Measurements from ENCODE around the gene PACS2. TPM values are rescaled to one million over a fixed set of nuclear protein-coding genes. Genes with fewer than 3 reads are reported as not detected.

Gene PACS2
- total RNA-seq, 1 donor from 2014 or later: 263 TPM

DNA sequence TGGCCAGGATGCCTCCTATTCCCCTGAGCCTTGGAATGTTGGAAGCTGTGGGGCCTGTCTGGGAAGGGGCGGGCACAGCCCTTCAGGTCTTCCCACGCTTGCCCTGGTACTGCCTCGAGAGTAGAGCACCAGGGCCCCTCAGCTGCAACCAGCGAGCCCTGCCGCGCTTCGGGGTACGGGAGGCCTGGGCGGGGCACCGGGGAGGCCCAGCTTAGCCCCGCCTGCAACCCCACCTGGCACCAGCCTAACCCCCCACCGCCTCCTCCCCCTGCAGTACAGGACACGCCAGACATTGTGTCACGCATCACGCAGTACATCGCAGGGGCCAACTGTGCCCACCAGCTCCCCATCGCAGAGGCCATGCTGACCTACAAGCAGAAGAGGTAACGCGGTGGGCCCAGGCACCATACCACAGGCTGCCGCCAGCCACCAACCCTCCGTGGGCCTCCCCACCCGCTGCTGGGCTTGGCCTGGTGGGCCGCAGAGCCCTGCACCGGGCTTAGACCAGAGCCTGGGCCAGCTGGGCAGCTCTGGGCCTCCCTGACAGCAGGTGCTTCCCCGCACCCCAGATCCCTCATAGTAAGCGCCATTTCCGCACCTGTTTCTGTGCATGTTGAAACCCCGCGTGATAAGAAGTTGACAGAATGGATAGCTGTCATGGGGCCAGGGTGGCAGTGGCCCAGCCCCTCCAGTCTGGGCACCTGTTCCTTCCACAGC, 70.2 kb downstream of the PACS2 start:
- no peak for DNase-seq
- H3K4me3 Mint-ChIP-seq (ENCODE audit: unreplicated experiment): no peak overlapping the region
- H3K27me3 Mint-ChIP-seq (ENCODE audit: unreplicated experiment): peaks cover 6% of the 10 kb centered on the region
- H3K4me1 Mint-ChIP-seq (ENCODE audit: low read depth, unreplicated experiment): peaks cover 10% of the 10 kb centered on the region
- no peaks in the 10 kb centered on the region for H3K36me3 Mint-ChIP-seq (ENCODE audit: unreplicated experiment)
- H3K27ac Mint-ChIP-seq (ENCODE audit: unreplicated experiment): no peak overlapping the region
- H3K9me3 Mint-ChIP-seq (ENCODE audit: unreplicated experiment): peaks cover 5% of the 10 kb centered on the region
- TF ChIP-seq, protein P1, sequence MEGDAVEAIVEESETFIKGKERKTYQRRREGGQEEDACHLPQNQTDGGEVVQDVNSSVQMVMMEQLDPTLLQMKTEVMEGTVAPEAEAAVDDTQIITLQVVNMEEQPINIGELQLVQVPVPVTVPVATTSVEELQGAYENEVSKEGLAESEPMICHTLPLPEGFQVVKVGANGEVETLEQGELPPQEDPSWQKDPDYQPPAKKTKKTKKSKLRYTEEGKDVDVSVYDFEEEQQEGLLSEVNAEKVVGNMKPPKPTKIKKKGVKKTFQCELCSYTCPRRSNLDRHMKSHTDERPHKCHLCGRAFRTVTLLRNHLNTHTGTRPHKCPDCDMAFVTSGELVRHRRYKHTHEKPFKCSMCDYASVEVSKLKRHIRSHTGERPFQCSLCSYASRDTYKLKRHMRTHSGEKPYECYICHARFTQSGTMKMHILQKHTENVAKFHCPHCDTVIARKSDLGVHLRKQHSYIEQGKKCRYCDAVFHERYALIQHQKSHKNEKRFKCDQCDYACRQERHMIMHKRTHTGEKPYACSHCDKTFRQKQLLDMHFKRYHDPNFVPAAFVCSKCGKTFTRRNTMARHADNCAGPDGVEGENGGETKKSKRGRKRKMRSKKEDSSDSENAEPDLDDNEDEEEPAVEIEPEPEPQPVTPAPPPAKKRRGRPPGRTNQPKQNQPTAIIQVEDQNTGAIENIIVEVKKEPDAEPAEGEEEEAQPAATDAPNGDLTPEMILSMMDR (IDR thresholded peaks at IDR 0.05; ENCODE audit: partially characterized antibody, unreplicated experiment): no peak

DNA sequence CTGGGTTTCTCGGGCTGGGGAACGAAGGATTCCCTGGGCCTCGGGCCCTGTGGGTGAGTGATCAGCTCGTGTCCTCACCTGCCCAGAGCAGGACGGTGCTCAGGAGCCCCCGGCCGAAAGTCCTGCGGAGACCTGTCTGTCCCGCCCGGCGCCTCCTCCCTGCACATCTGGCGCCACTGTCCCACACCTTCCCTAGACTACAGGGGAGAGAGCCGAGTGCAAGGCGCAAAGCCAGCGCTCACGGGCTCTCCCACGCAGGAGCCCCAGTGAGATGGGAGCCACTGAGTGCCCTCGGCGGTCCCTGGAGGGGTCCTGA, 70.7 kb downstream of the PACS2 start:
- Mint-ChIP-seq H3K9me3 (ENCODE audit: unreplicated experiment) (peaks cover 5% of the 10 kb centered on the region), H3K36me3 (ENCODE audit: unreplicated experiment) (no peaks in the 10 kb centered on the region), H3K4me3 (ENCODE audit: unreplicated experiment) (no peak overlapping the region), H3K4me1 (ENCODE audit: low read depth, unreplicated experiment) (peaks cover 14% of the 10 kb centered on the region), H3K27ac (ENCODE audit: unreplicated experiment) (no peak overlapping the region), H3K27me3 (ENCODE audit: unreplicated experiment) (peaks cover 6% of the 10 kb centered on the region)
- TF ChIP-seq, protein P1 (IDR thresholded peaks at IDR 0.05; ENCODE audit: partially characterized antibody, unreplicated experiment): no peak
- DNase-seq: no peak

DNA sequence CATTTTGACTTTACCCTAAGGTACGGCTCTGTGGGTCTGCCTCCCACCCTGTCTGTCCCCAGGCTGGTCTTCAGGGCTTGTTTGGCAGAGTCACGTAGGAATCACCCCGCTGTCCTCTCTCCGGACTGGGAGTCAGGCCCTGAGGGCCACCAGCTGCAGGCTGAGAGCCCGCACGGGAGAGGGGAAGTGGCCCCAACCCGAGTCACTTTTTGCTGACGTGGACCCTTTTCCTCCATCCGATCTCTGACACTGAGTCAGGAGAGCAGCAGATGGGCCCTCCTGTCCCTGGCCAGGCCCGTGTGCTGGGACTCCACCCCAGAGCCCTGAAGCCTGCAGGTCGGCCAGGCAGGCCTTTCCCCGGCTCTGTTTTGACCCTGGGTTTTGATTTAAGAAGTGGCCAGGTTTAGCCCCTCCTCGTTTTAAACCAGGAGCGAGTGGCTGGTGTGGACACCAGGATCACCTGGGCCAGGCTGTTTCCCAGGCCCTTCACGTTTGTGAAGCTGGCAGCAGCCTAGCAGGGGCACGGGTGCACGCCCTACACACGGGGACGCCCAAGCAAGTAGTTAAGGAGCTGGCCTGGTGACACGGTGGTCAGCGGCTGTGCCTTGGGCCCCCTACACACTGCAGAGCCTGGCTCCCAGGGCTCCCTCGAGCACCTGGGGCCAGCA, 71.3 kb downstream of the PACS2 start:
- Mint-ChIP-seq H3K36me3 (ENCODE audit: unreplicated experiment) (no peaks in the 10 kb centered on the region), H3K27me3 (ENCODE audit: unreplicated experiment) (peaks cover 6% of the 10 kb centered on the region)
- TF ChIP-seq, protein P1 (IDR thresholded peaks at IDR 0.05; ENCODE audit: partially characterized antibody, unreplicated experiment): no peak

DNA sequence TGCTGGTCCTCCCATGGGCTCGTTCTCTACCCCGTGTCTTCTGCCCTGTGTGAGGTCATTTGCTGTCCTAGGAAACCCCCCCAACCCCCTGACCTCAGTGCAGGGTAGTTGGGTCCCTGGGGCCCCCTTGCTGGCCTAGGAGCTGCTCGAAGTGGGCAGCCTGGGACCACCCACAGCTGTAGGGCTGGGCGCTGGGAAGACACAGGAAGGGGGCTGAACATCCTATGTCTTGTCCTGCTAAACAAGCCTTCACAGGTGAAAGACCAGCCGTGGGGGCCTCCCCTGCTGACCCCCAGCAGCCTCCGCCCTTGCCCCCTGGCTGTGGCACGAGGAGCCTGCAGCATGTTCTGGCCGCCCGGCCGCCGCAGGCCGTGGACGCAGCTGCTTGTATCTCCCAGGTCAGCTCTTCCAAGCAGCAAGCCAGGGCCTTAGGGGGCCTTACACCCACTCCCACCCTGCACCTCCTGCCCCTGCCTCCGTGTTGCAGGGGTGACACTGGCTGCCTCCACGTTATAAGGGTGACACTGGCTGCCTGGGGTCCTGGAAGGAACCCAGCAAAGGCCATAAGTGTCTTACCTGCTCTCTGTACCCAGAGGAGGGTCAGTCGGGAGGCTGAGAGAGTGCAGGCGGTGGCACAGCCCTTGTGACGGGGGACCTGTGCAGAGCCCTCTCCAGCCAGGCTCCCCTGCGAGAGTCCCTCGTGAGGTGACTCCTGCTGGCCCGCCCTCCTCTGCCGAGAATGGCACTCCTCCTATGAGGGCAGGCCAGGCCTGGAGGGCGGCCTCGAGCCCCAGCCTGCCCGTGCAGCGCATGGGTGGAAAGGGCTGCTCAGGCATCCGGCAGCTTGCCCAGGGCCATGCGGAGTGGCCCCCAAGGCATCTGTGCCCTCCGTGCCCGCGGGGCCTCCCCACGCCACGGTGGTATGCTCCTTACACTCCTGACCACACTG, 72.3 kb downstream of the PACS2 start:
- Mint-ChIP-seq H3K4me1 (ENCODE audit: low read depth, unreplicated experiment) (peaks cover 21% of the 10 kb centered on the region), H3K27me3 (ENCODE audit: unreplicated experiment) (peaks cover 9% of the 10 kb centered on the region), H3K27ac (ENCODE audit: unreplicated experiment) (peak overlapping the region; percentile 12), H3K4me3 (ENCODE audit: unreplicated experiment) (no peak overlapping the region), H3K36me3 (ENCODE audit: unreplicated experiment) (no peaks in the 10 kb centered on the region), H3K9me3 (ENCODE audit: unreplicated experiment) (peaks cover 11% of the 10 kb centered on the region)
- TF ChIP-seq, protein P1 (IDR thresholded peaks at IDR 0.05; ENCODE audit: partially characterized antibody, unreplicated experiment): peak; percentile 15
- DNase-seq: no peak

More for the DNA sequence above, 71.3 kb downstream of the PACS2 start:
- DNase-seq: no peak
- Mint-ChIP-seq H3K4me3 (ENCODE audit: unreplicated experiment) (no peak overlapping the region), H3K9me3 (ENCODE audit: unreplicated experiment) (peaks cover 7% of the 10 kb centered on the region), H3K4me1 (ENCODE audit: low read depth, unreplicated experiment) (peaks cover 18% of the 10 kb centered on the region), H3K27ac (ENCODE audit: unreplicated experiment) (peak overlapping the region; percentile 12)

All from glutamatergic neuron (in vitro differentiated cells).